Neural cell (in vitro differentiated cells): ENCODE data around the gene SIGLEC9.

Source experiments
- CTCF ChIP-seq: fragments of 450-650 bp; IDR thresholded peaks from 2 replicates; pipeline ENCODE4 v1.5.1; 2014; ENCODE audit warnings: antibody characterized with exemption, mild to moderate bottlenecking, moderate library complexity; ENCODE audit not compliant: poor library complexity, severe bottlenecking
- EZH2 ChIP-seq: fragments of 200-600, 300-800 bp; shearing (Covaris generic), sonication (generic); IDR thresholded peaks from 2 replicates; pipeline ENCODE4 v1.6.1; 2014; ENCODE audit warnings: antibody characterized with exemption, low read length, borderline replicate concordance, mild to moderate bottlenecking; ENCODE audit not compliant: insufficient read depth, poor library complexity, severe bottlenecking
- POLR2AphosphoS5 ChIP-seq: IDR thresholded peaks from 2 replicates; pipeline ENCODE4 v1.6.1; 2012
- RAD21 ChIP-seq: fragments of 450-650 bp; conservative IDR thresholded peaks from 2 replicates; pipeline ENCODE4 v1.6.1; 2014; ENCODE audit warnings: antibody characterized with exemption, mild to moderate bottlenecking, moderate library complexity
- REST ChIP-seq: IDR thresholded peaks from 2 replicates; pipeline ENCODE4 v1.6.1; 2012; ENCODE audit warnings: borderline replicate concordance

GRCh38 chr19:51103926-51104341 lies 20.8 kb upstream of the SIGLEC9 start:
- TF ChIP-seq RAD21 (no peak), CTCF (no peak), REST (no peak), POLR2AphosphoS5 (no peak), EZH2 (no peak)
